Kidney tubule cell (primary cell): Measurements from ENCODE around the gene SOBP.

Experiments used
- DNase-seq: peaks from one replicate; pipeline ENCODE4 v3.0.0-alpha.2; 2018; ENCODE audit warnings: low spot score

The SOBP gene

DNA sequence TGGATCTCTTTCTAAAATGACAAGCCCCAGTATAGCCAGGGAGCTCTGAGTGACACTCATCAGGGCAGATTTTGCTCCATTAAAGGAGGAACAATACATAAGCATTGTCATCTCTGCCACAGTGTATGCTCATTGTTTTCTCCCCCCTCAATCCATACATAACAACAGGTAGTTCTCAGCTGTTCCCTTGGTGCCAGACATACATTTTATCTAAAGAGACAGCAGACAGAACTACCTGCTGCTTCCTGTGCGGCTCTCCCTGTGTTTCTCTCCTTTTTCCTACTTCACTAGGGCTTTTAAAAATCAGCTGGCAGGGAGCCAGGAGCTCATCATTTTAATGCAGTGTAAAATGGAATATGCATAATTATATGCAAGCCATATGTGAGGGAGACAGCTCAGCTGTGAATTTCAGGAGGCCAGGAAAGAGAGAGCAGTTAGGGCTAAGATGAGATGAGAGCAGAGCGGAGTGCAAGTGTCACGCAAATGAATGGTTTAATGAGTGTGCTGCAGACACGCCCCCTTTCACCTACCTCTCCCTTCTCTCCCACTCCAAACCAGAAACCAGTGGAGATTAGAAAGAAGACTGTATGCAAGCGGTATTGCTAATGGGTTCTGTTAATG lies 96.0 kb downstream of the SOBP start:
- DNase-seq, result no peak

DNA sequence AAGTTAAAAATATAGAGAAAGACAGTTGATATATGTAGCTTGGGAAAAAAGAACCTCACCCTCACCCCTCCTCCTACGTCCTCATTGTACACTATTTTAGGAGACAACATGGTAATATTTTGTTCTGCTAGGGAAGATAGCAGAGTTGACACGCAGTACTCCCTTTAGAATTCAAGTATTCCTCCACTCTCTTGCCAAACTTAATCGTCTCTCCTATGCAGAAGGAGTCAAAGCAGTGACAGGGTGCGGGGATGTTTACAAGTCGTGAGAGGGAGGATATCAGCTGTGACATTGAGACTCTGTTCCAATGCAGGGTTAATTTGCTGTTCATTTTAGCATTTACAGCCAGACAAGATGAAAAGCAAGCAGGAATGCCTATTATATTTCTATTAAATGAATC lies 97.5 kb downstream of the SOBP start:
- no peak for DNase-seq

DNA sequence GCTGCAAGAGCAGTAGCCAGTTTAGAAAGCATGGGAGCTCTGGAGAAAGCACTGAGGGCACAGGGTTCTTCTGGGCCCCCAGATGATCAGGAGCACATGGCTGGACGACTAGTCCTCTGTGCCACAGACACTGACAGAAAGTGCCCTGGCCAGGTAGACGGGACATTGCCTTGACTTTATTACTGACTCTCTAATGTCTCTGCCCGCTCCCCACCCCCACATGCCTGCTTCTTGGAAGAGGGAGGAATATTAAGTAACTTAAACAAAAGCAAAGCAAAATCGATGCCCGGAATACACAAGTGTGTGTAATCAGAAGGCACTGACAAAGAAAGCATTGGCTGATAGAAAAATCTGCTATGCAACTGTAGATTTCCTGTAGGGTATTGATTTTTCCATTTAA lies 99.3 kb downstream of the SOBP start:
- no peak for DNase-seq

DNA sequence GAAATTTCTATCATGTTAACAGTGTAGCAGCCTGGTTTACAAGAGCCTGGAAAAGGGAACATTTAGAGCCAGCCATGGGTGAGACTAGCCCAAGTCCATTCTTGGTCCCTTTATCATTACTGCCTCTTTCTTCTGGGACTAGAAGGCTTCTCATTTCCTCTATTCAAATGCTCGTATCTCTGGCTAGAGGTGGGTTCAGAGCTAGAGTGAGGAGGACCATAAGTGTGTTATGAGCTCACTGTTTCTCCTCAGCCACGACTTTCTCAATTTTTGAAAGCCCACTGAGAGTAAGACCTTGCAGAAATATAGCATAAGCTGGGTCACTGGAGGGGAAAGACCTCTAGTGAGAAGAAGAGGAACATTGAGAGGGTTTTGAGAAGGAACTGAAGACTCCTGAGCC lies 100.0 kb downstream of the SOBP start:
- no peak for DNase-seq

DNA sequence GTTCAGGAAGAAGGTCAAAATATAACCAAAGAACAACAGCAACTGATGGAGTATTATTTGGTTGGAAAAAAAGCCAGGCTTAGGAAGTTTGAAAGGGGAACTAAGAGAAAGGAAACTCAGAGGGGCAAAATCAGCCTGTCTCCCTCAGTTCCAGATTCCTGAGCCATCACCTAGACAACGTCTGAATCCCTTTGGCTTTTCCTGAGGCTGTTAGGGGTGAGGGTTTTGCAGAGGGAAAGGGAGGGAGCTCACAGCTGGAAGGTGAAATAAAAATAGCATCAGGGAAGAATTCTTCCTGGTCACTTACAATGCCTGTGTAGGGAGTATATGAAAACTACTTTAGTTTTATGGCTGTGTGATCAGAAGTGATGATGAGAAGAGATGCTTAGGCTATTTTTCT lies 100.5 kb downstream of the SOBP start:
- DNase-seq, result no peak

DNA sequence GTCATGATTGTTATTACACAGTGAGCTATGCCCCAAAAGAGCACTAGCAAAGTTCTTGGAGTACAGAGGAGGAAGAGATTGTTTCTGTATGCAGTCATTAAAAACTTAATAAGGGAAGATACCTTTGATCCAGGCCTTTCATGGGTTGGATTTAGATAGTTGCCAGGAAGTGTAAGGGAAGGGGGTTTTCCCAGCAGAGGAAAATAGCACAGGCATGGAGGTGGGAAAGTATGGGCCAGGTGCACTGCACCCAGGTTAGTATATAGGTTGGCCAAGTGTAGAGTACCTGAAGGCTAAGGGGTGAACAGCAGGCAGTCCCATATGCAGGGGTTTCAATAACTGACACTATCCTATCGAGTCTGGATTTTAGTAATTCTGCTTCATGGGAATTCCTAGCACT lies 101.4 kb downstream of the SOBP start:
- DNase-seq, result peak; percentile 22

DNA sequence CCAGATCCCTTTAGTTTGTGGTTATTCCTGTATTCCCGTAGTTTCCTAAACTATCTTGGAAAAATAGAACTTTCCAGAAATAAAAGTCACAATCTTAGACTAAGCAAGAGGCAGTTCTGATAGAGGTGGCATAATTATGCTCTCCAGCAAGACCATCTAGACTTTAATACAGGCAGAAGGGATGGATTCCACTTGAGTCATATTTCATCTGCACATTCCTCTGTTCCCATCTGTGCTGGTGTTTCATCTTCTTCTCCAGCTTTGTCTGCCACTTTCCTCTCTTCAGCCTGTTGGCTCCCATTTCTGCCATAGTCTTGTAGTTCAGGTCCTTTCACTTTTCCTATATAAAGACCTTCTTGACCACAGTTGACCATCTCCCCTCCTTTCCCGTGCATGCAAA lies 102.9 kb downstream of the SOBP start:
- no peak for DNase-seq

DNA sequence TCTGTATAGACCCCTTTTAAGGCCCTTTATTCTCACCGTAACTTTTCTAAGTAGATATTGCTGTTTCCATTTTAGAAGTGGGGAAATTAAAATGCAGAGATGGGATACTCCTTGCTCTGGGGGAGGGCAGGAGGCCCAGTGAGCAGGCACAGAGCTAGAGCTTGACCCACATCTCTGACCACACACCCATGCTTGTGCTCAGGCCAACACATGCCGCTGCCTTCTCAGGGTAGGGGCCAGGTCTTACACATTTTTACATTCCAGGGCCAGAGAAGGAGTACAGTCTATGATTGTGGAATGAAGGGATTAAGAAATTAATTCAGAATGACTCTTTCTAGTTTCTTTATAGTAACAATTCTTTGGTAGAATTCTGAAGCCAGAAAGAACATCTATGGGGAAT lies 104.8 kb downstream of the SOBP start:
- DNase-seq, result no peak

DNA sequence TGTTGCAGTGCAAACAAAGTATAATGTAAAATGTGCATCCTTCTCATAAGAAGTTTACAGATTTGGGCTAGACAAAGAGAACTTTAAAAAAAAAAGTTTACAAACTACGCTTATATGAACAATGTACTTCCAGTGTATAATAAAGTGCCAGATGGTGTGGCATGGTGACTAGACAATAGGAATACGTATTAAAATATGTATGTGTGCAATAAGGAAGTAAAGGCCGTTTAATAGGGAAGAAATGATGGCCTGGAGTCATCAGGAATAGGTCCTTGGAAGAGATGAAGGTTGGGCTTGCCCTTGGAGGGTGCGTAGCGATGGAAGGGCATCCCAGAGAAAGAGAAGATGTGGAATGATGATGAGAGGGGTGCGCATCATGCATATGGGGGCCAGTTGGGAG lies 108.2 kb downstream of the SOBP start:
- DNase-seq, result no peak

DNA sequence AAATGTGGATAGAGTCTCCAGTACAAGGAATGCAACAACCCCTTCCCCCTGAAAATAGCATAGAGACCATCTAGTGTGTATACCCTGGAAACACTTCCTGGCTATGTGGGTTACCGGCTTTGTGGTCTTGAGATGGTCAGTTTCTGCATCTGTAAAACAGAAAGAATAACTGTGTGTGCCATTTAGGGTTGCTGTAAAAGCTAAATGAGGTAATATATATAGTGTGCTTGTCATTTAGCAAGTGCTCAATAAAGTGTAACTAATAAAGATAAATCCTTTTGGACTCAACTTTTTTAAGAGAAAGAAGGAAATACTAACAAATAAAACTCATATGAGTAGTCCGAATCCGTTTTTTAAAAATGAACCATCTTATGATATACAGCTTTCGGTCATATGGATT lies 109.1 kb downstream of the SOBP start:
- no peak for DNase-seq

DNA sequence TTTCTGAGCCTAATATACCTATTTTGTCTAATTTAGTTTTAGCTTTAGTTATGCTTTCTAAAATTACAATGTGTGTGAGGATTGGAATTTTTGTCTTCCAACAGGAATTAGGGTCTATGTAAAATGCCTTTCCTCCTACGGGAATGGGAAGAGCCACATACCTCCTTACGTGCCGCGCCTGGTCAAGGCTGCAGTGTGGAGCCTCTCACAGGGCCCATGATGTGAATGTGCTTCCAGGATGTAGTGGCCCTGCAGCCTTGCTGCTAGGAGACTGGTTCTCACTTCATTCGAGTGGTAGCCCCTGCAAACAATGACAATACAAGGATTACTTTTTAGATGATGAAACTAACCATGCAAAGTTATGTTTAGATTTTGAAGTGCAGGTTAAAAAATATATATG lies 110.2 kb downstream of the SOBP start:
- DNase-seq, result no peak

DNA sequence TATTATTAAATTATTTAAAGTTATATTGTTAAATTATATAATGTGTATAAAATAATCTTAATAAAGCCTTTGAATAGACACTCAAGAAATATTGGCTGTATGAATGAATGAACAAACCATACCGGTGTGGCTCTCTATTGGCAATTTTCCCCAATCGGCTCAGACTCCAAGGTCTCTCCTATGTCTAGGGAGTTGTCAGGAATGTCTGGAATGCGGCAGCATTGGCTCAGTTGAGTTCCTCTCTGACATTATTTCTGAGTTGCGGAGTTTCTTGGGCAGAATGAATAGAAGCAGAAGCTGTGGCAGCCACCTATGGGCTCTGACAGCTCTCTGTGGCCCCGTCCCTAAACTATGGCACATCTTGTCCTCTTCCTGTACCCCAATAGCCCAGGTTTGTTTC lies 111.0 kb downstream of the SOBP start:
- DNase-seq, result peak; percentile 80

DNA sequence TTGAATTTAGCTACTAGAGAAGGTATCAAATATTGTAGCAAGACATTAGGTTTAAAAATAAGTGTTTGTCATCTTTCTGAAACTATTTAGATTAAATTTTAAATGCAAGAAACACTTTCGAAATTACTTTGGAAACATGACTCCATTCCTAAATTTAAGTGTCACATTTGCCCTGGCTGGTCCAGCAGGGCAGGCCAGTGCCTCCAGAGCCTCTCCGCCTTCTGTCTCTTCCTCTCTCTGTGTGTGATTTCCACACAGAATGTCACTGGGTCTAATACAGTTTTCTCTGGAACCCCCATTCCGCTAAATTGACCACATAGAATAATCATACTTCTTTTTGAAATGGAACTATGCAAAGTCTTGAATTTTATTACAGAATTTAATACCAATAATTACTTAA lies 111.5 kb downstream of the SOBP start:
- no peak for DNase-seq

DNA sequence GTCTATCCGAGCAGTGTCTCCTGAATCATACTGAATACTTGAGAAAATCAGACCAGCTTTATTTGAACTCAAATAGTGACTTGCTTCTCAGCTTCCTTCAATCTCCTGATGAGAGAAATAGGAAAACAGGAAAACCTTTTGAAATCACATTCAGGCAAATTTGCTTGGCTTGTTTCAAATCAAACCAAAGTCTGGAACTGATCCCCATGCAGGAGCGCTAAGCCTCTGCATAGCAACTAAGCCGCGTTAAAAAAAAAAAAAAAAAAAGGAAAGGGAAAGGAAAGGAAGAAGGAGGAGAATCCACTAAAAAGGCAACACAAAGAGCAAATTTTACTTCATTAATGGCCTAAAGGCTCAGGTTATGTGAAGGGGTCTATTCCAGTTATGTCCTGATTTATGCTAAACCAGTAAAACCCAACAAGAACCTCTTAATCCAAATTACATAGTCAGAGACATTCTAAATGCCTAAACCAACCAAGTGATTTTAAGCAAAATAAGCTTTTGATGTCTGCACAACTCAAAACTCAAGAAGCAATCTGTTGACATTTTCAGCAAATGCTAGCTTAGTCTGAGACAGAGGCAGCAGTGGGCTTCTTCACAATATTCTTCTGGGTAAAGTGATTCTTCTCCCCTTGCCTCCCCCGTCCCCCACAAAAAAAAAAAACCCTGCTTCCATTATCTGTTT lies 112.5 kb downstream of the SOBP start:
- DNase-seq, result no peak

DNA sequence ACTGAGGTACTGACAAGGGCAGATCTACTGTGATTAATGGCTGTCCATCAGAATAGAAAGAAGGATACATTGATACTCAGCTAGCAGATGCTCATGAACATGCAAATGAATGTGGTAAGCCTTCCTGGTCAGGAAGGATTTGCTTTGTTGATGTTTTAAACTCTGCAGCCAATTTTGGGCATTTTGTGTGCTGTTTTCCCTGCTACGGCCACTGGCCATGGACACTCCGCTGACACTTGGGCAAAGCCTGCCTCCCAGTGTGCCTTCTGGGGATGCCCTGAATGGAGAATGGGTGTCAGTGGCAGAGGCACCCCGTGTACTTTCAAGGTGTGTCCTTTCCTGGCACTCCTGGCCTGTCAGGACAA lies 113.1 kb downstream of the SOBP start:
- DNase-seq, result no peak

DNA sequence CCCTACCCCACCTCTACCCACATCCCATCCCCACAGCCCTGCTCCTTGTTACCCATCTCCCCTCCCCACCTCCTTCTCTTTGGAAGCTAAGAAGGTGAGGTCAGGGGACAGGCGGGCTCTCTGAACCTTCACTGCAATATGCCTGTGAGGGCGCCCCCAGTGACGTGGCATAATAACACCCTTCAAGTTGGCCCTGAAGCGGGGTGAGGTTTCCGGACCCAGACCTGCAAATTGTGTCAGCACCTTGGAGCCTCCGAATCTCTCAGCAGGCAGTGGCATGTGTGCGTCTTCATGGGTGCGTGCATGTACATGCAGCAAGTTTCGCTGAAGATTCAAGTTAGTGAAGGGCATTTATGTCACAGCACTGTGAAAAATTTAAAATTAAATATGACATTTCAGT lies 114.6 kb downstream of the SOBP start:
- DNase-seq, result no peak

DNA sequence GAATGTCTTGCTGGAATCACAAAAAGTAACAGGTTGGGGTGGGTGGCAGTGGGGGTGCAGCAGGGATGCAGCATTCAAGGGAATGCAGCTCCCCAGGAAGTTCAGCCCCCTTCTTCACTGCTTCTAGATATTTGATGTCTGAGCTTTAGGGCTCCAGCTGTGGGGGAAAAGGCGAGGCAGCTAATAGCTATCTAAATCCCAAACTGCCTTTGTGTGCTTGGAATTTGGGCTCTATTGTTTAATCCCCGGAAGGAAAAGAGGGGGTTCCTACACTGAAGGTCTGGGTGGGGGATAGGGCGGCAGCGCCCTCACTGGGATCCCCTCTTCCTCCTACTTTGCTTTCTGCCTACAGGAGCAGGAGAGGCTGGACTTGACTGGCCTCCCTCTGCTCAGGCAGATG lies 116.5 kb downstream of the SOBP start:
- no peak for DNase-seq

DNA sequence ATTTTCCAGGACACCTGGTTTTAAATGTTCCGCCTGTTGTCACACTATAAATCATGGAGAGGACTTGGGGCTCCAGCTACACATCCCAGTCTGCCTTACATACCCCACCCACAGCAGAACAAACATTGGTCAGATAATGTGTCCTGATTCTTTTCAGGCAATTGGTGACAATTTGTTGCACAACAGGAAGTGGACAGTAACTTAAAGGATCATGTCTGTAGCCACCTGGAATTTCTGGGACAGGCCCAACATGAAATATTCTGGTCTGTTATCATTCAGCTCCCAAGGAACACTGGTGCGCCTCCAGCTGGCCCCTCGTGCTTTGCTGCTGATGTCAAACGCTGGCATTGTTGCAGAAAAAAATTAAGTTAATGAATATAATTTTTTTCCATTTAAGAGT lies 117.2 kb downstream of the SOBP start:
- DNase-seq, result no peak

DNA sequence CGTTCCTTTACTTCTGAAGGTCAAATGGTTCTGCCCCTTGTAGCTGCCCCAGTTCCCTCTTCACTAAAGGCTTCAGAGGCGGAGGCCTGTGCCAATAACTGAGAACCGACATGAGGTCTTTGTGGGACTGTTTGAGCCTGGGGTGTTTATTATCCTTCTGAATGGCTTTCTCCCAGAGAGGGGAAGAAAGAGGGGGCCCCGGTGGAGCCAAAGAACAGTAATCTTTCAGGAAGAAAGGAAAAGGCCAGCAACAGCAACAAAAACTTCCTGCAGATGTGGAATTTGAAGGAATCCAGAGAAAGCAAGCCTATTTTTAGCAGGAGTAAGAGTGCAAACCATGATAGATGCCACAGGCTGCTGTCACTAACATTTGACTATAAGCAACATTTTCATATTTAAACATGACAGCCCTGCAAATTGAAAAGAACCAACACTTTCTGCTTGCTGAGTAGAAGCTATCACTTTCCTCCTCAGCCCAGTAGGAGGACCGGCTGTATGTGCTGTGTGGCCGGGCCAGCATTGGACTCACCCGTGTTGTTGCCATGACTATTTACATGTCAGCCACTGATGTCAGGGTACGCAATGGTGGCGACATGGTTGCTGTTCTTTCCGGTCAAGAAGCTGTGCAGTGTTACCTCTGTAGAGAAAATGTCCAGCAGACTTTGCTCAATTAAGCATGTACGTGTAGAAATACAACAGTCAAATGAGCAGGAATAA lies 121.3 kb downstream of the SOBP start:
- DNase-seq, result no peak

DNA sequence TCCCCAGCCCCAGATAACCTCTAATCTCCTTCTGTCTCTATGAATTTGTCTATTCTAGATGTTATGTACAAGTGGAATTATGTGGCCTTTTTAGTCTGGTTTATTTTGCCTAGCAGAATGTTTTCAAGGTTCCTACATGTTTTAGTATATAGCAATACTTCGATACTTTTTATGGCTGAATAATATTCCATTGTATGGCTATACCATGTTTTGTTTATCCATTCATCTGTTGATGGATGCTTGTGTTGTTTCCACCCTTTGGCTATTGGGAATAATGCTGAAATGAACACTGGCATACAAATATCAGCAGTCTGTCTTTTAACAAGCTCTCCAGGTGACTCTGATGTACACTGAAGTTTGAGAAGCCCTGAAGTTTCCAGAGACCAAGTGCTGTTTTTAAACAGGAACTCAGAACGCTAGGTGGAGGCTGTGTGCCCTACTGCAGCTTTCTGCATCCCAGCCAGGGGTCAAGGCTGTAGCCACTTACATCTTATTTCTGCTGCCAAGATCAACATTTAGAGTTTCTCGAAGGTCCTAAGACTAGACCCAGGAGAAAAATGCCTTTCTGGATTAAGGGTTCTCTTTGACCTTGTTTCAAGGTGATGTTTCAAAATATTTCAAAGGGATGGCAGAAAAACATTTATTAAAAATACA lies 123.0 kb downstream of the SOBP start:
- no peak for DNase-seq

DNA sequence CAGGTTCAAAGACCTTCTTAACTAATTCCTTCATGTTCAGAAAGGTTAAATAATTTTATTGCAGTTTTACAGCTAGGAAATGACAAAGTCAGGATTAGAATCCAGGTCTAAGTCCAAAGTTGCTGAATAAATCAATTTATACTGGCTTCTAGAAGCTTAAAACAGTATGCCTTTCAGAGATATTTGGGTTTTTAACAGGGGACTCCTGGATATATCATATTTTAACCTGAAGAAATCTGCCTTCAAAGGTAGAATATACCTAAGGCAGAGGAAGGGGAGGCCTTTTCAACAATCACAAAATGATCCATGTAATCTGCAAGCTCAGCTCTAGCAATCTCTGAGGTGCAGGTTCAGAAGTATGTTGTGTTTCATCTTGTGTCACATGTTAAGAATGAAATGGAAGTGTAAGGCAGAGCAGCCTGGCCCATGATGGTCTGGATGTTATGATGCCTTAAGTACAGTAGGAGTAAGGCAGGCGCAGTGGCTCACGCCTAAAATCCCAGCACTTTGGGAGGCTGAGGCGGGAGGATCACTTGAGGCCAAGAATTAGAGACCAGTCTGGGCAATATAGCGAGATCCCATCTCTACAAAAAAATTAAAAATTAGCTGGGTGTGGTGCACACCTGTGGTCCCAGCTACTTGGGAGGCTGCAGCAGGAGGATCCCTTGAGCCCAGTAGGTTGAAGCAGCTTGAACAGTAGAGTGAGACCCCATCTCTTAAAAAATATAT lies 123.9 kb downstream of the SOBP start:
- DNase-seq, result no peak

DNA sequence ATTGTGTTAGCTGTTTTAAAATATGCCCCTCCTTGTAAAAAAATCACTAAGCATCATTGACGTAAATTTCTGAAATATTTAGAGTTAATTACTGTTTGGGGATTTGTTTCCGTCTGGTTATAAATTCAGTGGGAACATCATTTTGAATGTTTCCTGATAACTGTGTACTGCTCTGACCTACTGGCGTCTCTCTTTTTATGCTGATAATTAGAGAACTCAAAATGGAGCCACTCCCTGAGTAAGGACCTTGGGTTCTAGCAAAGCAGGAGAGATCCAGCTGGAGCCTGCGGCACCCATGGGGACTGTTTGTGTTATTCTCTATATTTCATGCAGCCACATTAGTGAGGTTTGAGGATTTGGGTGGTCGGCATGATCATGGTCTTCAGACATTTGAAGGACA lies 124.9 kb downstream of the SOBP start:
- DNase-seq, result no peak

DNA sequence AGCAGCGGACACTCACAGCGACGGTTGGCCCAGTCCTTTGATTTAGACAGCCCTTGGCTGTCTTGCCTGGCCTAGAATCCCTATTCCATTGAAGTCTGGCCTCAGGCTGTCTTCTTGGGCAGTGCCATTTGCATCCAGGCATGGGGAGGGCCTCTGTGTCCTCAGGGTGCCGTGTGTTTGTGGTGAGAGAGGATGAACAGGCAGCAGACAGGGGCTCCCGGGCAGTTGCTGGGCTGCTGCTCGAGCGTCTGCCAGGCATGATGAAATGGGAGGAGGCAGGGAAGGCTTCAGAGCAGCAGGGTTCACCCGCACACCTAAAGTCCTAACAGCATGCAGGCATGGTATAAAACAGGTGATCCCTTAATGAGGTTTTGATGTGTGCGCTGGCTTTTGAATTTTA lies 126.9 kb downstream of the SOBP start:
- DNase-seq, result no peak
